ENCODE data around the gene UQCRQ.

DNA sequence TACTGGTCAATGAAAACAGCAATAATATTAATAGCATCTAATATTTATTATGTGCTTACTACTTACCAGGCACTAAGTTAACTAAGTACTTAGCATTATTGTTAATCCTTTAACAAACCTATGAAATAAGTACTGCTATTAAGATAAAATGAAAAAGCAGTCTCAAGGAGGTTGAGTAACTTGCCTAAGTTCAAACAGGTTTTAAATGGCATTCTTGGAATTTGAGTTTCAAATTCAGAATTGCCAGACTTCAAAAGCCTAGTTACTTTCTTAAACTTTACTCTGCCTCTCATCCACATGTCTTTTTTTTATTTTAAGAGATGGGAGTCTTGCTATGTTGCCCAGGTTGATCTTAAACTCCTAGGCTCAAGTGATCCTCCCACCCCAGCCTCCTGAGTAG is 23.1 kb downstream of the UQCRQ start:
- TF ChIP-seq RAD21 (IDR thresholded peaks at IDR 0.05) (no peak), JUND (IDR thresholded peaks at IDR 0.05) (no peak)
- TF ChIP-seq, protein P1, sequence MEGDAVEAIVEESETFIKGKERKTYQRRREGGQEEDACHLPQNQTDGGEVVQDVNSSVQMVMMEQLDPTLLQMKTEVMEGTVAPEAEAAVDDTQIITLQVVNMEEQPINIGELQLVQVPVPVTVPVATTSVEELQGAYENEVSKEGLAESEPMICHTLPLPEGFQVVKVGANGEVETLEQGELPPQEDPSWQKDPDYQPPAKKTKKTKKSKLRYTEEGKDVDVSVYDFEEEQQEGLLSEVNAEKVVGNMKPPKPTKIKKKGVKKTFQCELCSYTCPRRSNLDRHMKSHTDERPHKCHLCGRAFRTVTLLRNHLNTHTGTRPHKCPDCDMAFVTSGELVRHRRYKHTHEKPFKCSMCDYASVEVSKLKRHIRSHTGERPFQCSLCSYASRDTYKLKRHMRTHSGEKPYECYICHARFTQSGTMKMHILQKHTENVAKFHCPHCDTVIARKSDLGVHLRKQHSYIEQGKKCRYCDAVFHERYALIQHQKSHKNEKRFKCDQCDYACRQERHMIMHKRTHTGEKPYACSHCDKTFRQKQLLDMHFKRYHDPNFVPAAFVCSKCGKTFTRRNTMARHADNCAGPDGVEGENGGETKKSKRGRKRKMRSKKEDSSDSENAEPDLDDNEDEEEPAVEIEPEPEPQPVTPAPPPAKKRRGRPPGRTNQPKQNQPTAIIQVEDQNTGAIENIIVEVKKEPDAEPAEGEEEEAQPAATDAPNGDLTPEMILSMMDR (IDR thresholded peaks at IDR 0.05; ENCODE audit: low read depth, low read length, missing input control) = no peak
- TF ChIP-seq, protein P2, sequence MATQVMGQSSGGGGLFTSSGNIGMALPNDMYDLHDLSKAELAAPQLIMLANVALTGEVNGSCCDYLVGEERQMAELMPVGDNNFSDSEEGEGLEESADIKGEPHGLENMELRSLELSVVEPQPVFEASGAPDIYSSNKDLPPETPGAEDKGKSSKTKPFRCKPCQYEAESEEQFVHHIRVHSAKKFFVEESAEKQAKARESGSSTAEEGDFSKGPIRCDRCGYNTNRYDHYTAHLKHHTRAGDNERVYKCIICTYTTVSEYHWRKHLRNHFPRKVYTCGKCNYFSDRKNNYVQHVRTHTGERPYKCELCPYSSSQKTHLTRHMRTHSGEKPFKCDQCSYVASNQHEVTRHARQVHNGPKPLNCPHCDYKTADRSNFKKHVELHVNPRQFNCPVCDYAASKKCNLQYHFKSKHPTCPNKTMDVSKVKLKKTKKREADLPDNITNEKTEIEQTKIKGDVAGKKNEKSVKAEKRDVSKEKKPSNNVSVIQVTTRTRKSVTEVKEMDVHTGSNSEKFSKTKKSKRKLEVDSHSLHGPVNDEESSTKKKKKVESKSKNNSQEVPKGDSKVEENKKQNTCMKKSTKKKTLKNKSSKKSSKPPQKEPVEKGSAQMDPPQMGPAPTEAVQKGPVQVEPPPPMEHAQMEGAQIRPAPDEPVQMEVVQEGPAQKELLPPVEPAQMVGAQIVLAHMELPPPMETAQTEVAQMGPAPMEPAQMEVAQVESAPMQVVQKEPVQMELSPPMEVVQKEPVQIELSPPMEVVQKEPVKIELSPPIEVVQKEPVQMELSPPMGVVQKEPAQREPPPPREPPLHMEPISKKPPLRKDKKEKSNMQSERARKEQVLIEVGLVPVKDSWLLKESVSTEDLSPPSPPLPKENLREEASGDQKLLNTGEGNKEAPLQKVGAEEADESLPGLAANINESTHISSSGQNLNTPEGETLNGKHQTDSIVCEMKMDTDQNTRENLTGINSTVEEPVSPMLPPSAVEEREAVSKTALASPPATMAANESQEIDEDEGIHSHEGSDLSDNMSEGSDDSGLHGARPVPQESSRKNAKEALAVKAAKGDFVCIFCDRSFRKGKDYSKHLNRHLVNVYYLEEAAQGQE (IDR thresholded peaks at IDR 0.05) = no peak
